Breast epithelium (tissue), 3 donors: ENCODE measurements around the gene ARHGAP10.

Experiments
- CTCF ChIP-seq, 3 donors: fragments of 450-650 bp; IDR thresholded peaks; one replicate each; pipeline ENCODE4 v1.5.1; 2016 to 2017; ENCODE audit warnings: antibody characterized with exemption in 3 of 3, mild to moderate bottlenecking in 3 of 3, moderate library complexity in 3 of 3
- POLR2AphosphoS5 ChIP-seq, 3 donors: sonication (generic); formaldehyde crosslinking; IDR thresholded peaks; one replicate each; pipeline ENCODE4 v1.6.1; 2017; ENCODE audit warnings: antibody characterized with exemption in 3 of 3

GRCh38 chr4:148052448-148052847 is 320.6 kb downstream of the ARHGAP10 start:
- TF ChIP-seq CTCF (IDR thresholded peaks at IDR 0.05) = no peak
- no peak for TF ChIP-seq POLR2AphosphoS5 (IDR thresholded peaks at IDR 0.05)
